RPMI8226 (cell line): ENCODE measurements around the gene FAM120C.

Experiments
- DNase-seq: peaks from one replicate; pipeline ENCODE4 v3.0.0-alpha.2; 2015

The FAM120C gene

GRCh38 chrX:54029529-54030143 is 153.4 kb downstream of the FAM120C start:
- no peak for DNase-seq

GRCh38 chrX:54024350-54024749 is 158.7 kb downstream of the FAM120C start:
- DNase-seq = no peak
